H1 (cell line): Measurements from ENCODE around the gene KRT9.
"Not testable (repeated sequence)": the region's sequence is repeated elsewhere in the genome, so short reads cannot be mapped to it uniquely, and the experiment has no call there.

Experiments
- CTCF ChIP-seq, 3 experiments: IDR thresholded peaks; 1 replicate in 2 of 3; 2 replicates in 1 of 3; pipeline versions ENCODE4 v1.5.1 to v1.6.1; 2011; ENCODE audit warnings: low read length in 3 of 3, mild to moderate bottlenecking in 3 of 3, inconsistent platforms in 2 of 3, low read depth in 1 of 3, moderate library complexity in 1 of 3; ENCODE audit not compliant: insufficient read depth in 1 of 3; ENCODE audit errors: control extremely low read depth in 1 of 3
- EZH2 ChIP-seq: fragments of 200-600 bp; sonication (generic); IDR thresholded peaks from 2 replicates; pipeline ENCODE4 v1.7.1; 2012; ENCODE audit warnings: low read depth, mild to moderate bottlenecking, moderate library complexity, low read length, inconsistent platforms; ENCODE audit not compliant: severe bottlenecking
- SIRT6 ChIP-seq: IDR thresholded peaks from one replicate; pipeline ENCODE4 v1.7.1; 2012; ENCODE audit warnings: low read length, inconsistent platforms

GRCh38 chr17:41582061-41582968, 10.5 kb upstream of the KRT9 start:
- TF ChIP-seq EZH2; SIRT6; CTCF (IDR thresholded peaks at IDR 0.05; ENCODE audit: control extremely low read depth in 1 of 3, insufficient read depth in 1 of 3, low read depth in 1 of 3, low read length in 3 of 3): not testable (repeated sequence)
